GM23338 (cell line): ENCODE data around the gene POLR2L. TPM values are rescaled to one million over a fixed set of nuclear protein-coding genes. Genes with fewer than 3 reads are reported as not detected.
A peak's percentile ranks its signal among the peaks of the same experiment; 100 is the strongest.

ENCODE experiments used
- ATAC-seq: fragments of 200-7000 bp; cut with Tn5 transposase; 3 replicates; pipeline ENCODE4 v1.9.1; 2020
- DNase-seq: peaks from one replicate; pipeline ENCODE4 v3.0.0-alpha.2; 2015; ENCODE audit warnings: low spot score
- H2AFZ ChIP-seq: fragments of 200-600 bp; sonication (generic); 2 replicates; pipeline ENCODE4 v1.8.0; 2016; ENCODE audit warnings: antibody characterized with exemption, mild to moderate bottlenecking, moderate library complexity
- H3F3A ChIP-seq: fragments of 200-600 bp; sonication (generic); replicated peaks from 2 replicates; pipeline ENCODE4 v1.8.0; 2017; ENCODE audit warnings: antibody characterized with exemption, mixed run types, low read depth
- H3K27ac ChIP-seq: fragments of 200-600 bp; sonication (generic); 2 replicates; pipeline ENCODE4 v1.6.1; 2016; ENCODE audit warnings: low read depth
- H3K27me3 ChIP-seq: fragments of 200-600 bp; sonication (generic); 2 replicates; pipeline ENCODE4 v1.8.0; 2016; ENCODE audit warnings: mild to moderate bottlenecking, mixed run types, moderate library complexity; ENCODE audit not compliant: insufficient read depth
- H3K36me3 ChIP-seq: fragments of 200-600 bp; sonication (generic); 2 replicates; pipeline ENCODE4 v1.8.0; 2016; ENCODE audit warnings: mild to moderate bottlenecking; ENCODE audit not compliant: insufficient read depth
- H3K4me1 ChIP-seq: fragments of 200-600 bp; sonication (generic); 2 replicates; pipeline ENCODE4 v1.8.0; 2016; ENCODE audit warnings: mild to moderate bottlenecking, moderate library complexity; ENCODE audit not compliant: insufficient read depth
- H3K4me2 ChIP-seq: fragments of 200-600 bp; sonication (generic); 2 replicates; pipeline ENCODE4 v1.7.1; 2017; ENCODE audit warnings: mixed run types
- H3K4me3 ChIP-seq: fragments of 200-600 bp; sonication (generic); 2 replicates; pipeline ENCODE4 v1.6.1; 2016; ENCODE audit warnings: mixed run types
- H3K79me2 ChIP-seq: fragments of 200-600 bp; sonication (generic); replicated peaks from 2 replicates; pipeline ENCODE4 v1.8.0; 2017; ENCODE audit warnings: mild to moderate bottlenecking; ENCODE audit not compliant: insufficient read depth
- H3K9me2 ChIP-seq: fragments of 200-600 bp; sonication (generic); 2 replicates; pipeline ENCODE4 v1.8.0; 2017; ENCODE audit not compliant: insufficient read depth
- H4K20me1 ChIP-seq: fragments of 200-600 bp; sonication (generic); replicated peaks from 2 replicates; pipeline ENCODE4 v1.8.0; 2017; ENCODE audit warnings: mild to moderate bottlenecking; ENCODE audit not compliant: insufficient read depth
- H3K27ac Mint-ChIP-seq: 2 replicates; pipeline ENCODE4 v1.8.0; 2020; ENCODE audit warnings: inconsistent platforms, mild to moderate bottlenecking, moderate library complexity, mixed read lengths
- H3K27me3 Mint-ChIP-seq: 3 replicates; pipeline ENCODE4 v1.8.0; 2022; ENCODE audit warnings: low read depth, mild to moderate bottlenecking, moderate library complexity, mixed read lengths, inconsistent platforms; ENCODE audit not compliant: insufficient read depth, poor library complexity
- H3K36me3 Mint-ChIP-seq: 3 replicates; pipeline ENCODE4 v1.8.0; 2021; ENCODE audit warnings: low read depth, mild to moderate bottlenecking, inconsistent platforms, moderate library complexity, mixed read lengths
- H3K4me1 Mint-ChIP-seq: 3 replicates; pipeline ENCODE4 v1.8.0; 2020; ENCODE audit warnings: mild to moderate bottlenecking, inconsistent platforms, mixed read lengths
- H3K4me3 Mint-ChIP-seq: 3 replicates; pipeline ENCODE4 v1.8.0; 2021; ENCODE audit warnings: moderate library complexity, mild to moderate bottlenecking, inconsistent platforms, mixed read lengths
- H3K9me3 Mint-ChIP-seq: 3 replicates; pipeline ENCODE4 v1.8.0; 2020; ENCODE audit warnings: moderate library complexity, mild to moderate bottlenecking, inconsistent platforms, mixed read lengths
- CREB1 ChIP-seq: fragments of 250-450 bp; sonication (Bioruptor Pico); IDR thresholded peaks from 2 replicates; pipeline ENCODE4 v1.5.0; 2020; ENCODE audit warnings: low read depth, mild to moderate bottlenecking, moderate library complexity
- CTCF ChIP-seq, 2 experiments: fragments of 200-600 bp in 1 of 2; sonication (generic) in 1 of 2; conservative IDR thresholded peaks; 2 replicates each; pipeline versions ENCODE4 v1.5.1 to v1.6.1; 2016 to 2017; ENCODE audit warnings: antibody characterized with exemption in 2 of 2, low read depth in 2 of 2, mild to moderate bottlenecking in 2 of 2, moderate library complexity in 1 of 2
- ETS1 ChIP-seq: IDR thresholded peaks from 2 replicates; pipeline ENCODE4 v1.6.1; 2016; ENCODE audit warnings: antibody characterized with exemption
- EZH2phosphoT487 ChIP-seq: fragments of 200-600 bp; sonication (generic); IDR thresholded peaks from one replicate; pipeline ENCODE4 v1.8.1; 2018; ENCODE audit warnings: antibody characterized with exemption; ENCODE audit not compliant: unreplicated experiment
- NANOG ChIP-seq: IDR thresholded peaks from 2 replicates; pipeline ENCODE4 v1.6.1; 2016; ENCODE audit warnings: antibody characterized with exemption, borderline replicate concordance
- POLR2AphosphoS5 ChIP-seq: IDR thresholded peaks from 2 replicates; pipeline ENCODE4 v1.6.1; 2016; ENCODE audit warnings: antibody characterized with exemption, low read depth
- REST ChIP-seq: IDR thresholded peaks from one replicate; pipeline ENCODE4 v1.6.1; 2018; ENCODE audit warnings: antibody characterized with exemption; ENCODE audit not compliant: unreplicated experiment
- STAT1 ChIP-seq: IDR thresholded peaks from one replicate; pipeline ENCODE4 v1.6.1; 2016; ENCODE audit warnings: antibody characterized with exemption; ENCODE audit not compliant: unreplicated experiment
- polyA plus RNA-seq: library from polyadenylated mRNA; unstranded; fragments of >200 nt; fragmentation: Nextera tagmentation; extraction: Ambion mirVana; gene quantifications from 2 replicates; pipeline ENCODE4 v1.2.1, GENCODE V29; 2016
- total RNA-seq: library from RNA; depleted of rRNA; stranded (reverse); fragments of >200 nt; shearing (Covaris generic); gene quantifications from 2 replicates; pipeline ENCODE4 v1.2.3, GENCODE V29; 2014

The POLR2L gene
- total and polyA plus RNA-seq, 2 experiments from 2014 or later, result 32.2 to 369 TPM

- TF ChIP-seq NANOG, result no peak
- TF ChIP-seq CTCF (conservative IDR thresholded peaks at IDR 0.05; ENCODE audit: low read depth in 2 of 2), result no peak
- TF ChIP-seq CREB1 (CRISPR knock-in tag), result no peak
- TF ChIP-seq STAT1, result no peak
- peak; percentile 2; the same call in 1 of the 2 replicates for TF ChIP-seq POLR2AphosphoS5
- no peak for TF ChIP-seq ETS1
- TF ChIP-seq EZH2phosphoT487, result no peak
- H3K4me1 ChIP-seq, result no peaks in the 10 kb centered on the region; the same call in 1 of the 2 replicates
- no peaks in the 10 kb centered on the region for H3K79me2 ChIP-seq
- H2AFZ ChIP-seq, result no peak overlapping the region
- H3F3A ChIP-seq, result peaks cover 22% of the 10 kb centered on the region
- Mint-ChIP-seq H3K9me3 (no peaks in the 10 kb centered on the region), H3K4me3 (no peak overlapping the region), H3K27me3 (peaks cover 33% of the 10 kb centered on the region), H3K27ac (no peak overlapping the region), H3K4me1 (peaks cover 7% of the 10 kb centered on the region), H3K36me3 (peaks cover 6% of the 10 kb centered on the region)
- ATAC-seq (no peak), DNase-seq (no peak)
- no peaks in the 10 kb centered on the region for H3K36me3 ChIP-seq
- peaks cover 18% of the 10 kb centered on the region for H4K20me1 ChIP-seq
- H3K27me3 ChIP-seq, result no peaks in the 10 kb centered on the region
- H3K27ac ChIP-seq, result no peak overlapping the region
- no peak overlapping the region for H3K4me2 ChIP-seq
- no peak overlapping the region for H3K4me3 ChIP-seq
- no peaks in the 10 kb centered on the region for H3K9me2 ChIP-seq
These were observed 26.5 kb upstream of the POLR2L start for GRCh38 chr11:868802-869201.

- H3K4me1 ChIP-seq, result peaks cover under 1% of the 10 kb centered on the region; the same call in 1 of the 2 replicates
- no peak for ATAC-seq
- Mint-ChIP-seq H3K27me3 (peaks cover 33% of the 10 kb centered on the region), H3K4me3 (no peak overlapping the region), H3K9me3 (no peaks in the 10 kb centered on the region), H3K4me1 (peaks cover 7% of the 10 kb centered on the region), H3K27ac (no peak overlapping the region), H3K36me3 (peaks cover 2% of the 10 kb centered on the region; the same call in 2 of the 3 replicates)
- peaks cover 24% of the 10 kb centered on the region for H3F3A ChIP-seq
- H2AFZ ChIP-seq, result no peak overlapping the region
- no peaks in the 10 kb centered on the region for H3K27me3 ChIP-seq
- H3K27ac ChIP-seq, result no peak overlapping the region
- H4K20me1 ChIP-seq, result peaks cover 15% of the 10 kb centered on the region
- no peaks in the 10 kb centered on the region for H3K9me2 ChIP-seq
- H3K36me3 ChIP-seq, result no peaks in the 10 kb centered on the region
- no peak overlapping the region for H3K4me3 ChIP-seq
- DNase-seq, result no peak
- H3K4me2 ChIP-seq, result no peak overlapping the region
- no peaks in the 10 kb centered on the region for H3K79me2 ChIP-seq
- TF ChIP-seq POLR2AphosphoS5 (0 out of 2 replicates have a peak, but pooled peaks have one; percentile 15), CREB1 (CRISPR knock-in tag) (no peak), CTCF (conservative IDR thresholded peaks at IDR 0.05; ENCODE audit: low read depth in 2 of 2) (no peak), NANOG (no peak), REST (no peak), EZH2phosphoT487 (no peak)
These were observed 26.1 kb upstream of the POLR2L start for GRCh38 chr11:868394-868793.
